Measurements from ENCODE around the gene TNS1. TPM values are rescaled to one million over a fixed set of nuclear protein-coding genes. Genes with fewer than 3 reads are reported as not detected.

The TNS1 gene
- total and polyA plus RNA-seq, 9 of the 15 experiments (the other 6 are each of a cell fraction or from before 2014, with no cell fraction given): 0.13 to 2.7 (median 0.77) TPM

DNA sequence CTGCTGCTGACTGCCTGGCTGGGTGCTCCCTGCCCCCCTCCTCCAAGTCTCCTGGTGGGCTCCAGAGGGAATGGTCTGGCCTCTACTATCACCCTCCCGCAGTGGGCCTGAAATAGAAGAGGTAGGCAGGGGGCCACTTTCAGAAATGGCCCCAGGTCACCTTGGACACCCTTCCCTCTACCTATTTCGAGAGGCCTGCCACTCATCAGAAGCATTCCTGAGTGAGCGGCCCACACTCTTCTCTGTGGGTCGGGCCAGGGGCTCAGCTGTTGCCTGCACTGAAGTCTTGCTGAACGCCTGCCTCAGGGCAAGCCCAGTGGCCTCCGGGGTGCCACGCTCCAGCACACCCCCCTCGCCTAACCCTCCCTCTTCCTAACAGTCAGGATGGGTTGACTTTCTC is 124.9 kb downstream of the TNS1 start:
- H3K9ac ChIP-seq (ENCODE audit: insufficient read depth in 1 of 2, low read depth in 2 of 2, low read length in 2 of 2): no peak overlapping the region
- H2AFZ ChIP-seq (ENCODE audit: low read depth, low read length): no peak overlapping the region
- H3K4me3 ChIP-seq: no peak overlapping the region
- no peak for TF ChIP-seq PTRF (tag; IDR thresholded peaks at IDR 0.05)
- TF ChIP-seq NCOA2 (IDR thresholded peaks at IDR 0.05; ENCODE audit: partially characterized antibody in 2 of 2): no peak
- no peak for TF ChIP-seq NFIC (IDR thresholded peaks at IDR 0.05)
- TF ChIP-seq POLR2G (IDR thresholded peaks at IDR 0.05; ENCODE audit: low read depth, low read length): no peak
- TF ChIP-seq SP2 (IDR thresholded peaks at IDR 0.05; ENCODE audit: extremely low read depth, low read depth, low read length, poor library complexity, severe bottlenecking): no peak
- no peak for TF ChIP-seq ILF3 (IDR thresholded peaks at IDR 0.05; ENCODE audit: borderline replicate concordance)
- TF ChIP-seq MED1 (CRISPR knock-in tag; IDR thresholded peaks at IDR 0.05; ENCODE audit: borderline replicate concordance): no peak
- no peak for TF ChIP-seq MYNN (IDR thresholded peaks at IDR 0.05)
- TF ChIP-seq MYNN (CRISPR knock-in tag; IDR thresholded peaks at IDR 0.05): no peak
- no peak for TF ChIP-seq SETDB1 (IDR thresholded peaks at IDR 0.05; ENCODE audit: low read length)
- TF ChIP-seq BRCA1 (IDR thresholded peaks at IDR 0.05): no peak
- TF ChIP-seq BRCA1 (CRISPR knock-in tag; IDR thresholded peaks at IDR 0.05): no peak
- TF ChIP-seq CAMTA2 (CRISPR knock-in tag; conservative IDR thresholded peaks at IDR 0.05): no peak
- no peak for TF ChIP-seq ZNF134 (CRISPR knock-in tag; conservative IDR thresholded peaks at IDR 0.05)
- TF ChIP-seq, protein P1, sequence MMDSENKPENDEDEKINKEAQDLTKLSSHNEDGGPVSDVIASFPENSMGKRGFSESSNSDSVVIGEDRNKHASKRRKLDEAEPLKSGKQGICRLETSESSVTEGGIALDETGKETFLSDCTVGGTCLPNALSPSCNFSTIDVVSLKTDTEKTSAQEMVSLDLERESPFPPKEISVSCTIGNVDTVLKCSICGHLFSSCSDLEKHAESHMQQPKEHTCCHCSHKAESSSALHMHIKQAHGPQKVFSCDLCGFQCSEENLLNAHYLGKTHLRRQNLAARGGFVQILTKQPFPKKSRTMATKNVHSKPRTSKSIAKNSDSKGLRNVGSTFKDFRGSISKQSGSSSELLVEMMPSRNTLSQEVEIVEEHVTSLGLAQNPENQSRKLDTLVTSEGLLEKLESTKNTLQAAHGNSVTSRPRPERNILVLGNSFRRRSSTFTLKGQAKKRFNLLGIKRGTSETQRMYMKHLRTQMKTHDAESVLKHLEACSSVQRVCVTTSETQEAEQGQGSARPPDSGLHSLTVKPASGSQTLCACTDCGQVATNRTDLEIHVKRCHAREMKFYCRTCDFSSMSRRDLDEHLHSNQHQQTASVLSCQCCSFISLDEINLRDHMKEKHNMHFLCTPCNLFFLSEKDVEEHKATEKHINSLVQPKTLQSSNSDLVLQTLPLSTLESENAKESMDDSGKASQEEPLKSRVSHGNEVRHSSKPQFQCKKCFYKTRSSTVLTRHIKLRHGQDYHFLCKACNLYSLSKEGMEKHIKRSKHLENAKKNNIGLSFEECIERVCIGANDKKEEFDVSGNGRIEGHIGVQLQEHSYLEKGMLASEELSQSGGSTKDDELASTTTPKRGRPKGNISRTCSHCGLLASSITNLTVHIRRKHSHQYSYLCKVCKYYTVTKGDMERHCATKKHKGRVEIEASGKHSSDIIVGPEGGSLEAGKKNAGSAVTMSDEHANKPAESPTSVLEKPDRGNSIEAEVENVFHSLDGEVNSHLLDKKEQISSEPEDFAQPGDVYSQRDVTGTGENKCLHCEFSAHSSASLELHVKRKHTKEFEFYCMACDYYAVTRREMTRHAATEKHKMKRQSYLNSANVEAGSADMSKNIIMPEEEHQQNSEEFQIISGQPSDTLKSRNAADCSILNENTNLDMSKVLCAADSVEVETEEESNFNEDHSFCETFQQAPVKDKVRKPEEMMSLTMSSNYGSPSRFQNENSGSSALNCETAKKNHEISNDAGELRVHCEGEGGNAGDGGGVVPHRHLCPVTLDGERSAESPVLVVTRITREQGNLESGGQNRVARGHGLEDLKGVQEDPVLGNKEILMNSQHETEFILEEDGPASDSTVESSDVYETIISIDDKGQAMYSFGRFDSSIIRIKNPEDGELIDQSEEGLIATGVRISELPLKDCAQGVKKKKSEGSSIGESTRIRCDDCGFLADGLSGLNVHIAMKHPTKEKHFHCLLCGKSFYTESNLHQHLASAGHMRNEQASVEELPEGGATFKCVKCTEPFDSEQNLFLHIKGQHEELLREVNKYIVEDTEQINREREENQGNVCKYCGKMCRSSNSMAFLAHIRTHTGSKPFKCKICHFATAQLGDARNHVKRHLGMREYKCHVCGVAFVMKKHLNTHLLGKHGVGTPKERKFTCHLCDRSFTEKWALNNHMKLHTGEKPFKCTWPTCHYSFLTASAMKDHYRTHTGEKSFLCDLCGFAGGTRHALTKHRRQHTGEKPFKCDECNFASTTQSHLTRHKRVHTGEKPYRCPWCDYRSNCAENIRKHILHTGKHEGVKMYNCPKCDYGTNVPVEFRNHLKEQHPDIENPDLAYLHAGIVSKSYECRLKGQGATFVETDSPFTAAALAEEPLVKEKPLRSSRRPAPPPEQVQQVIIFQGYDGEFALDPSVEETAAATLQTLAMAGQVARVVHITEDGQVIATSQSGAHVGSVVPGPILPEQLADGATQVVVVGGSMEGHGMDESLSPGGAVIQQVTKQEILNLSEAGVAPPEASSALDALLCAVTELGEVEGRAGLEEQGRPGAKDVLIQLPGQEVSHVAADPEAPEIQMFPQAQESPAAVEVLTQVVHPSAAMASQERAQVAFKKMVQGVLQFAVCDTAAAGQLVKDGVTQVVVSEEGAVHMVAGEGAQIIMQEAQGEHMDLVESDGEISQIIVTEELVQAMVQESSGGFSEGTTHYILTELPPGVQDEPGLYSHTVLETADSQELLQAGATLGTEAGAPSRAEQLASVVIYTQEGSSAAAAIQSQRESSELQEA (IDR thresholded peaks at IDR 0.05; ENCODE audit: low read depth): no peak
- TF ChIP-seq KLF1 (tag; IDR thresholded peaks at IDR 0.05): no peak
- TF ChIP-seq STAG1 (CRISPR knock-in tag; IDR thresholded peaks at IDR 0.05; ENCODE audit: borderline replicate concordance): no peak
- no peaks in the 10 kb centered on the region for H3K27me3 ChIP-seq (ENCODE audit: control insufficient read depth in 2 of 2, insufficient read depth in 2 of 2, low read length in 2 of 2)
- DNase-seq (ENCODE audit: extremely low read depth in 1 of 4, low spot score in 3 of 4) (no peak), ATAC-seq (no peak), FAIRE-seq (no peak)
- no peaks in the 10 kb centered on the region for H3K9me3 ChIP-seq (replicated peaks; ENCODE audit: control insufficient read depth, insufficient read depth, low read depth, low read length)
- H4K20me1 ChIP-seq (replicated peaks; ENCODE audit: control insufficient read depth, insufficient read depth, low read length): no peaks in the 10 kb centered on the region
- H3K4me1 ChIP-seq (replicated peaks in 1 of 2; ENCODE audit: control insufficient read depth in 2 of 2, insufficient read depth in 2 of 2, low read length in 2 of 2): peaks cover 0 to 3% of the 10 kb centered on the region in 2 experiments; a peak in 3 of 5 replicates
- H3K4me2 ChIP-seq (ENCODE audit: insufficient read depth, low read length): no peak overlapping the region
- no peaks in the 10 kb centered on the region for H3K9me1 ChIP-seq (ENCODE audit: control insufficient read depth, insufficient read depth, low read length)
- no peaks in the 10 kb centered on the region for H3K36me3 ChIP-seq (ENCODE audit: control insufficient read depth, insufficient read depth, low read length)
- in situ Hi-C loops (cut with MboI) (no loop called here), intact Hi-C loops (cut with micrococcal nuclease) (no loop called here)
- CTCF ChIA-PET (ENCODE audit: low intra/inter-chr PET ratio): no interaction called here
- 13% methylated on average over 6 of the region's 8 CpGs for WGBS (ENCODE audit: insufficient coverage, low coverage, missing lambda C conversion rate)
- no peaks in the 10 kb centered on the region for H3K79me2 ChIP-seq (ENCODE audit: control insufficient read depth, insufficient read depth, low read length)
- no TSS peak for BruUV-seq (replicated peaks)
- no peak overlapping the region for H3K27ac ChIP-seq (ENCODE audit: extremely low read depth, low read depth, low read length)
- POLR2A ChIA-PET: no interaction called here

Data from K562 (cell line).